Neural cell (in vitro differentiated cells): ENCODE results near the gene RIN3. TPM values are rescaled to one million over a fixed set of nuclear protein-coding genes. Genes with fewer than 3 reads are reported as not detected.
"Not testable (repeated sequence)": the region's sequence is repeated elsewhere in the genome, so short reads cannot be mapped to it uniquely, and the experiment has no call there.

Experiments
- H2AFZ ChIP-seq: fragments of 200-600, 300-800 bp; sonication (generic), shearing (Covaris generic); 2 replicates; pipeline ENCODE4 v1.6.0; 2014; ENCODE audit warnings: low read depth, mild to moderate bottlenecking, antibody characterized with exemption, low read length, moderate library complexity
- H3F3A ChIP-seq: fragments of 200-600 bp; shearing (Covaris generic); 2 replicates; pipeline ENCODE4 v1.6.1; 2016; ENCODE audit warnings: mild to moderate bottlenecking, moderate library complexity, mixed read lengths, antibody characterized with exemption, low read length; ENCODE audit not compliant: insufficient read depth, poor library complexity, severe bottlenecking
- H3K27ac ChIP-seq: fragments of 200-600, 300-800 bp; sonication (generic), shearing (Covaris generic); 2 replicates; pipeline ENCODE4 v1.5.1; 2014; ENCODE audit warnings: mild to moderate bottlenecking, low read length, moderate library complexity
- H3K27me3 ChIP-seq: fragments of 300-800, 200-600 bp; sonication (generic), shearing (Covaris generic); 2 replicates; pipeline ENCODE4 v1.6.0; 2014; ENCODE audit warnings: mild to moderate bottlenecking, low read depth, low read length, moderate library complexity; ENCODE audit not compliant: insufficient read depth
- H3K36me3 ChIP-seq: fragments of 300-800, 200-600 bp; sonication (generic), shearing (Covaris generic); 2 replicates; pipeline ENCODE4 v1.5.1; 2014; ENCODE audit warnings: mild to moderate bottlenecking, antibody characterized with exemption, low read length, moderate library complexity; ENCODE audit not compliant: insufficient read depth
- H3K4me2 ChIP-seq: fragments of 300-800, 200-600 bp; sonication (generic), shearing (Covaris generic); 2 replicates; pipeline ENCODE4 v1.6.0; 2014; ENCODE audit warnings: mild to moderate bottlenecking, low read length
- H3K4me3 ChIP-seq: fragments of 300-800, 200-600 bp; sonication (generic), shearing (Covaris generic); 2 replicates; pipeline ENCODE4 v1.5.1; 2014; ENCODE audit warnings: mild to moderate bottlenecking, low read length, moderate library complexity
- H3K79me2 ChIP-seq: fragments of 200-600 bp; shearing (Covaris generic); replicated peaks from 2 replicates; pipeline ENCODE4 v1.6.0; 2014; ENCODE audit warnings: mild to moderate bottlenecking, low read length, moderate library complexity; ENCODE audit not compliant: insufficient read depth
- H3K9ac ChIP-seq: fragments of 300-800, 200-600 bp; sonication (generic), shearing (Covaris generic); 2 replicates; pipeline ENCODE4 v1.6.1; 2016; ENCODE audit warnings: mild to moderate bottlenecking, low read length, mixed read lengths
- H3K9me2 ChIP-seq: fragments of 200-600 bp; shearing (Covaris generic); 2 replicates; pipeline ENCODE4 v1.6.1; 2016; ENCODE audit warnings: mild to moderate bottlenecking, low read length, mixed read lengths; ENCODE audit not compliant: insufficient read depth
- H3K9me3 ChIP-seq: fragments of 200-600, 300-800 bp; sonication (generic), shearing (Covaris generic); 2 replicates; pipeline ENCODE4 v1.6.1; 2016; ENCODE audit warnings: mild to moderate bottlenecking, mixed run types, low read length, moderate library complexity, mixed read lengths
- H4K20me1 ChIP-seq: fragments of 200-600 bp; shearing (Covaris generic); 2 replicates; pipeline ENCODE4 v1.6.1; 2016; ENCODE audit warnings: mild to moderate bottlenecking, mixed run types; ENCODE audit not compliant: insufficient read depth
- EP300 ChIP-seq: fragments of 450-650 bp; conservative IDR thresholded peaks from 2 replicates; pipeline ENCODE4 v1.6.1; 2014; ENCODE audit warnings: antibody characterized with exemption, mild to moderate bottlenecking, moderate library complexity; ENCODE audit not compliant: poor library complexity, severe bottlenecking
- EZH2 ChIP-seq: fragments of 200-600, 300-800 bp; shearing (Covaris generic), sonication (generic); IDR thresholded peaks from 2 replicates; pipeline ENCODE4 v1.6.1; 2014; ENCODE audit warnings: antibody characterized with exemption, low read length, borderline replicate concordance, mild to moderate bottlenecking; ENCODE audit not compliant: insufficient read depth, poor library complexity, severe bottlenecking
- MXI1 ChIP-seq: fragments of 450-650 bp; conservative IDR thresholded peaks from 2 replicates; pipeline ENCODE4 v1.6.1; 2014; ENCODE audit warnings: antibody characterized with exemption, mild to moderate bottlenecking; ENCODE audit not compliant: poor library complexity, severe bottlenecking
- POLR2AphosphoS5 ChIP-seq: IDR thresholded peaks from 2 replicates; pipeline ENCODE4 v1.6.1; 2012
- RAD21 ChIP-seq: fragments of 450-650 bp; conservative IDR thresholded peaks from 2 replicates; pipeline ENCODE4 v1.6.1; 2014; ENCODE audit warnings: antibody characterized with exemption, mild to moderate bottlenecking, moderate library complexity
- SMC3 ChIP-seq: fragments of 450-650 bp; conservative IDR thresholded peaks from 2 replicates; pipeline ENCODE4 v1.6.1; 2014; ENCODE audit warnings: antibody characterized with exemption, mild to moderate bottlenecking, moderate library complexity; ENCODE audit not compliant: poor library complexity
- TAF1 ChIP-seq: IDR thresholded peaks from 2 replicates; pipeline ENCODE4 v1.6.1; 2012; ENCODE audit warnings: low read depth
- polyA plus RNA-seq: library from polyadenylated mRNA; depleted of rRNA; stranded (reverse); fragments of >200 nt; gene quantifications from 2 replicates; pipeline ENCODE4 v1.2.3, GENCODE V29; 2014
- TF ChIP-seq, protein P1 (sequence below): IDR thresholded peaks from 2 replicates; pipeline ENCODE4 v1.6.1; 2012; ENCODE audit warnings: borderline replicate concordance
- TF ChIP-seq, protein P2 (sequence below): fragments of 450-650 bp; IDR thresholded peaks from 2 replicates; pipeline ENCODE4 v1.5.1; 2014; ENCODE audit warnings: antibody characterized with exemption, mild to moderate bottlenecking, moderate library complexity; ENCODE audit not compliant: poor library complexity, severe bottlenecking

RIN3 gene
- polyA plus RNA-seq, 1 donor from 2014 or later, result not detected

DNA sequence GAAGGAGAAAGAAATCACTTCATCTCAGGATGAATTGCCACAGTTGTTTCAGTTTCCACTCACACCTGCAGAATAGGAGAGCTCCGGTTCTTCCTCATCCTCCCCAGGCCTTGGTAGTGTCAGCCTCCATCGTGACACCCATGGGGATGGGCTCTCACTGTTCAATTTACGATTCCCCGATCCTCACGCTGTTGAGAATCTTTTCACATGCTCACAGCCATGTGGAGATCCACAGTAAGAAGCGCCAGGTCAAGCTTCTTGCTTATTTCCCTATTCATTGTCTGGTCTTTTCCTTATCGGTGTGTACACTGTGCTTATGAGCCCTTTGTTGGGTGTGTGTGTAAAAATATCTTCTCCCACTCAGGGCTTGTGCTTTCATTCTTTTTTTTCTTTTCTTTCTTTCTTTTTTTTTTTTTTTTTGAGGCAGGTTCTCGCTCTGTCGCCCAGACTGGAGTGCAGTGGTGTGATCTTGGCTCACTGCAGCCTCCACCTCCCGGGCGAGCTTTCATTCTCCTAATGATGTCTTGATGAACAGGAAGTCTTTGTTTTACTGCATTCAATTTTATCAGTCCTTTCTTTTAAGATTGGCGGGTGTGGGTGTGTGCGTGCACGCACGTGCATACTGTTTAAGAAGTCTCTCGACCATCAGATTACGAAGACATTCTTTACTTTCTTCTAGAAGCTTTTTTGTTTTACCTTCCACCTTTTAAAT is 21.5 kb downstream of the RIN3 start:
- Histone ChIP-seq H3F3A (no peaks in the 10 kb centered on the region), H3K4me2 (no peak overlapping the region), H3K36me3 (no peaks in the 10 kb centered on the region), H3K4me3 (no peak overlapping the region), H3K9me2 (no peaks in the 10 kb centered on the region), H3K79me2 (no peaks in the 10 kb centered on the region), H3K9me3 (no peaks in the 10 kb centered on the region), H2AFZ (no peak overlapping the region), H3K27ac (no peak overlapping the region), H4K20me1 (no peaks in the 10 kb centered on the region), H3K27me3 (no peaks in the 10 kb centered on the region), H3K9ac (no peak overlapping the region)
- no peak for TF ChIP-seq TAF1
- TF ChIP-seq, protein P1, sequence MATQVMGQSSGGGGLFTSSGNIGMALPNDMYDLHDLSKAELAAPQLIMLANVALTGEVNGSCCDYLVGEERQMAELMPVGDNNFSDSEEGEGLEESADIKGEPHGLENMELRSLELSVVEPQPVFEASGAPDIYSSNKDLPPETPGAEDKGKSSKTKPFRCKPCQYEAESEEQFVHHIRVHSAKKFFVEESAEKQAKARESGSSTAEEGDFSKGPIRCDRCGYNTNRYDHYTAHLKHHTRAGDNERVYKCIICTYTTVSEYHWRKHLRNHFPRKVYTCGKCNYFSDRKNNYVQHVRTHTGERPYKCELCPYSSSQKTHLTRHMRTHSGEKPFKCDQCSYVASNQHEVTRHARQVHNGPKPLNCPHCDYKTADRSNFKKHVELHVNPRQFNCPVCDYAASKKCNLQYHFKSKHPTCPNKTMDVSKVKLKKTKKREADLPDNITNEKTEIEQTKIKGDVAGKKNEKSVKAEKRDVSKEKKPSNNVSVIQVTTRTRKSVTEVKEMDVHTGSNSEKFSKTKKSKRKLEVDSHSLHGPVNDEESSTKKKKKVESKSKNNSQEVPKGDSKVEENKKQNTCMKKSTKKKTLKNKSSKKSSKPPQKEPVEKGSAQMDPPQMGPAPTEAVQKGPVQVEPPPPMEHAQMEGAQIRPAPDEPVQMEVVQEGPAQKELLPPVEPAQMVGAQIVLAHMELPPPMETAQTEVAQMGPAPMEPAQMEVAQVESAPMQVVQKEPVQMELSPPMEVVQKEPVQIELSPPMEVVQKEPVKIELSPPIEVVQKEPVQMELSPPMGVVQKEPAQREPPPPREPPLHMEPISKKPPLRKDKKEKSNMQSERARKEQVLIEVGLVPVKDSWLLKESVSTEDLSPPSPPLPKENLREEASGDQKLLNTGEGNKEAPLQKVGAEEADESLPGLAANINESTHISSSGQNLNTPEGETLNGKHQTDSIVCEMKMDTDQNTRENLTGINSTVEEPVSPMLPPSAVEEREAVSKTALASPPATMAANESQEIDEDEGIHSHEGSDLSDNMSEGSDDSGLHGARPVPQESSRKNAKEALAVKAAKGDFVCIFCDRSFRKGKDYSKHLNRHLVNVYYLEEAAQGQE, result no peak
- no peak for TF ChIP-seq RAD21
- TF ChIP-seq POLR2AphosphoS5, result no peak
- TF ChIP-seq, protein P2, sequence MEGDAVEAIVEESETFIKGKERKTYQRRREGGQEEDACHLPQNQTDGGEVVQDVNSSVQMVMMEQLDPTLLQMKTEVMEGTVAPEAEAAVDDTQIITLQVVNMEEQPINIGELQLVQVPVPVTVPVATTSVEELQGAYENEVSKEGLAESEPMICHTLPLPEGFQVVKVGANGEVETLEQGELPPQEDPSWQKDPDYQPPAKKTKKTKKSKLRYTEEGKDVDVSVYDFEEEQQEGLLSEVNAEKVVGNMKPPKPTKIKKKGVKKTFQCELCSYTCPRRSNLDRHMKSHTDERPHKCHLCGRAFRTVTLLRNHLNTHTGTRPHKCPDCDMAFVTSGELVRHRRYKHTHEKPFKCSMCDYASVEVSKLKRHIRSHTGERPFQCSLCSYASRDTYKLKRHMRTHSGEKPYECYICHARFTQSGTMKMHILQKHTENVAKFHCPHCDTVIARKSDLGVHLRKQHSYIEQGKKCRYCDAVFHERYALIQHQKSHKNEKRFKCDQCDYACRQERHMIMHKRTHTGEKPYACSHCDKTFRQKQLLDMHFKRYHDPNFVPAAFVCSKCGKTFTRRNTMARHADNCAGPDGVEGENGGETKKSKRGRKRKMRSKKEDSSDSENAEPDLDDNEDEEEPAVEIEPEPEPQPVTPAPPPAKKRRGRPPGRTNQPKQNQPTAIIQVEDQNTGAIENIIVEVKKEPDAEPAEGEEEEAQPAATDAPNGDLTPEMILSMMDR, result no peak
- TF ChIP-seq SMC3, result no peak
- TF ChIP-seq MXI1, result no peak
- no peak for TF ChIP-seq EZH2
- no peak for TF ChIP-seq EP300

DNA sequence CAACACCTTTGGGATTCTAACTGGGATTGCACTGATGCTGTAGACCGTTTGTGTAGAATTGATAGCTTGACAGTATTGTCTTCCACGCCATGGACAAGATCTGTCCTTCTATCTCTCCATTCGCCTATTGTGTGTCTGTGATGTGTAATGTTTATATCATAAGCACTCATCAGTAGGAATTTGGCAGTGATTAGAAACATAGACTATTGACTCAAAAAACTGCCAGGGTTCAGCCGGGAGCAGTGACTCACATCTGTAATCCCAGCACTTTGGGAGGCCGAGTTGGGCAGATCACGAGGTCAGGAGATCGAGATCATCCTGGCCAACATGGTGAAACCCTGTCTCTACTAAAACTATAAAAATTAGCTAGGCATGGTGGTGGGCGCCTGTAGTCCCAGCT is 22.6 kb downstream of the RIN3 start:
- not testable (repeated sequence) for H3K4me2 ChIP-seq, H3K9me3 ChIP-seq, H2AFZ ChIP-seq, H3F3A ChIP-seq, H3K9me2 ChIP-seq, H3K4me3 ChIP-seq, H3K79me2 ChIP-seq, H3K27me3 ChIP-seq, H4K20me1 ChIP-seq, H3K36me3 ChIP-seq, H3K9ac ChIP-seq, H3K27ac ChIP-seq
